ENCODE data around the gene HBM. TPM values are rescaled to one million over a fixed set of nuclear protein-coding genes. Genes with fewer than 3 reads are reported as not detected.
"Not testable (repeated sequence)": the region's sequence is repeated elsewhere in the genome, so short reads cannot be mapped to it uniquely, and the experiment has no call there.

Gene HBM
- total RNA-seq, 2 donors from 2014 or later, result not detected

- WGBS, result 5% methylated on average over 21 of the region's 45 CpGs
- Histone ChIP-seq H3K27me3 (replicated peaks; ENCODE audit: insufficient read depth) (peaks cover 28% of the 10 kb centered on the region), H3K4me1 (replicated peaks) (peaks cover 13% of the 10 kb centered on the region), H3K9me3 (no peaks in the 10 kb centered on the region), H3K27ac (no peak overlapping the region), H3K36me3 (no peaks in the 10 kb centered on the region), H3K4me3 (no peak overlapping the region)
- DNase-seq (ENCODE audit: low spot score), result no peak
- TF ChIP-seq CTCF (IDR thresholded peaks at IDR 0.05) (no peak), POLR2A (IDR thresholded peaks at IDR 0.05) (no peak), POLR2AphosphoS5 (IDR thresholded peaks at IDR 0.05) (no peak)
- intact Hi-C loops (cut with DNase I), result no loop called here
Measured at GRCh38 chr16:166375-167121, 770 bp downstream of the HBM start.

GRCh38 chr16:167122-167690, 1.4 kb downstream of the HBM start:
- Histone ChIP-seq H3K27me3 (replicated peaks; ENCODE audit: insufficient read depth) (peaks cover 30% of the 10 kb centered on the region), H3K4me3 (no peak overlapping the region), H3K36me3 (no peaks in the 10 kb centered on the region), H3K9me3 (no peaks in the 10 kb centered on the region), H3K4me1 (replicated peaks) (peaks cover 13% of the 10 kb centered on the region), H3K27ac (no peak overlapping the region)
- intact Hi-C loops (cut with DNase I), result no loop called here
- WGBS, result 9% methylated on average over 11 of the region's 11 CpGs
- no peak for DNase-seq (ENCODE audit: low spot score)
- TF ChIP-seq POLR2A (IDR thresholded peaks at IDR 0.05) (no peak), CTCF (IDR thresholded peaks at IDR 0.05) (no peak), POLR2AphosphoS5 (IDR thresholded peaks at IDR 0.05) (no peak)

GRCh38 chr16:168424-168823, 2.6 kb downstream of the HBM start:
- no peak for DNase-seq (ENCODE audit: low spot score)
- Histone ChIP-seq H3K4me3 (no peak overlapping the region), H3K9me3 (no peaks in the 10 kb centered on the region), H3K4me1 (replicated peaks) (peaks cover 13% of the 10 kb centered on the region), H3K27me3 (replicated peaks; ENCODE audit: insufficient read depth) (peaks cover 30% of the 10 kb centered on the region), H3K36me3 (no peaks in the 10 kb centered on the region), H3K27ac (no peak overlapping the region)
- no peak for TF ChIP-seq CTCF (IDR thresholded peaks at IDR 0.05)
- no peak for TF ChIP-seq POLR2A (IDR thresholded peaks at IDR 0.05)
- no peak for TF ChIP-seq POLR2AphosphoS5 (IDR thresholded peaks at IDR 0.05)
- 60% methylated on average over 6 of the region's 6 CpGs for WGBS
- intact Hi-C loops (cut with DNase I), result no loop called here

GRCh38 chr16:169014-169413, 3.2 kb downstream of the HBM start:
- intact Hi-C loops (cut with DNase I), result no loop called here
- TF ChIP-seq POLR2AphosphoS5 (IDR thresholded peaks at IDR 0.05) (no peak), POLR2A (IDR thresholded peaks at IDR 0.05) (no peak), CTCF (IDR thresholded peaks at IDR 0.05) (no peak)
- no peaks in the 10 kb centered on the region for H3K9me3 ChIP-seq
- H3K4me3 ChIP-seq, result no peak overlapping the region
- H3K36me3 ChIP-seq, result no peaks in the 10 kb centered on the region
- H3K27ac ChIP-seq, result no peak overlapping the region
- WGBS, result 29% methylated on average over 3 of the region's 3 CpGs
- H3K27me3 ChIP-seq (replicated peaks; ENCODE audit: insufficient read depth), result peaks cover 30% of the 10 kb centered on the region
- no peak for DNase-seq (ENCODE audit: low spot score)
- H3K4me1 ChIP-seq (replicated peaks), result peaks cover 13% of the 10 kb centered on the region

GRCh38 chr16:170088-170507, 4.3 kb downstream of the HBM start:
- H3K9me3 ChIP-seq; DNase-seq (ENCODE audit: low spot score); H3K36me3 ChIP-seq; intact Hi-C loops (cut with DNase I); H3K4me3 ChIP-seq; H3K27ac ChIP-seq: not testable (repeated sequence)
- Histone ChIP-seq H3K27me3 (replicated peaks; ENCODE audit: insufficient read depth) (peaks cover 34% of the 10 kb centered on the region), H3K4me1 (replicated peaks) (peaks cover 13% of the 10 kb centered on the region)
- 2% methylated on average over 5 of the region's 5 CpGs for WGBS
